NT2/D1 (cell line): ENCODE measurements around the gene NKD1.

ENCODE experiments used
- DNase-seq: peaks from one replicate; pipeline ENCODE4 v3.0.0-alpha.2; 2011; ENCODE audit warnings: low read depth, low spot score
- H3K27me3 ChIP-seq: 2 replicates; pipeline ENCODE4 v1.6.0; 2011; ENCODE audit warnings: mild to moderate bottlenecking; ENCODE audit not compliant: insufficient read length, insufficient read depth
- H3K36me3 ChIP-seq: 2 replicates; pipeline ENCODE4 v1.6.1; 2011; ENCODE audit warnings: mild to moderate bottlenecking, low read length, mixed read lengths; ENCODE audit not compliant: insufficient read depth, insufficient read length
- H3K4me1 ChIP-seq: 2 replicates; pipeline ENCODE4 v1.5.1; 2011; ENCODE audit not compliant: insufficient read depth, insufficient read length
- H3K4me3 ChIP-seq: 2 replicates; pipeline ENCODE4 v1.5.1; 2011; ENCODE audit warnings: low read depth; ENCODE audit not compliant: insufficient read length
- H3K9ac ChIP-seq: 2 replicates; pipeline ENCODE4 v1.6.0; 2011; ENCODE audit warnings: low read depth; ENCODE audit not compliant: insufficient read length
- H3K9me3 ChIP-seq: 2 replicates; pipeline ENCODE4 v1.5.1; 2011; ENCODE audit warnings: mild to moderate bottlenecking, low read length; ENCODE audit not compliant: insufficient read depth
- SUZ12 ChIP-seq: IDR thresholded peaks from 2 replicates; pipeline ENCODE4 v1.6.1; 2011; ENCODE audit not compliant: insufficient read length, insufficient read depth; ENCODE audit errors: extremely low read depth
- YY1 ChIP-seq: IDR thresholded peaks from 2 replicates; pipeline ENCODE4 v1.6.1; 2011; ENCODE audit not compliant: insufficient read length, insufficient read depth
- ZNF274 ChIP-seq: IDR thresholded peaks from 2 replicates; pipeline ENCODE4 v1.6.1; 2011; ENCODE audit warnings: mild to moderate bottlenecking, low read depth, low read length

NKD1 gene

DNA sequence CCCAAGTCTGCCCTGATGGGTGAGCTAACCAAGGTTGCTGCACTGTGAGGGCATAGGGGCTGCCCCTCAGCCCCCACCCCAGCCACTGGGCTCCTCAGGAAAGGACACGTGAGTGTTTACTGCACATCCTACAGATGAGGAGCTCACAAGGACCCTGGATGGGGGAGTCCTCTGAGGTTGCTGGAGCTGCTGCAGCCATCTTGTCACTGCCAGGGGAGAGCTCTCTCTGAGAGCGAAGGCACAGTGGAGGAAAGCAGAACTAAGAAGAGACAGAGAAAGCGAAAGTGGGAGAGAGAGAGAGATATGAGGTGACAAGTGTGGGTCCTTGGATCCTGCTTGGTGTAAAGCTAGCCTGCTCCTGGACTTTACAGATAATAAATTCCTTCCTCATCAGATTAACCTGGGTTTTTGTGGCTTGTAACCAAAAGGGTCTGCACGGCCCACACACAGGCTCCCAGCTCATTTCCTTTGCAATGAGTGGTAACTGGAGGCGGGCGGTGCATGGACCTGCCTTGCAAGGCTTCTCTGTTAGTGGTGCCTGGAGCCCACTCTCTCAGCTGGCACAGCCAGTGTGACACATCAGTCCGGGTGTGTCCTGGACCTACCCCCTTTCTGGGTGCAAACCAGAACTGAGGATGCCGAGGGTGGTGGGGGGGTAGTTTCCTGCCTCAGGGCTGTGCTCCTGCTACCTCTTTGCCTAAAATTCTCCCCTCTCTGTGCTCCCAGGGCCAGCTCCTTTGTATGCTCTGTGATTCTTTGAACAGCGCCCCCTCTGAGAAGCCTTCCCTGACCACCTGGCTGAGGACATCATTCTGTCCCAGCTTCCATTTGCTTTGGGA lies 118.7 kb downstream of the NKD1 start:
- peaks cover 26% of the 10 kb centered on the region for H3K9me3 ChIP-seq
- no peak overlapping the region for H3K4me3 ChIP-seq
- no peaks in the 10 kb centered on the region for H3K4me1 ChIP-seq
- TF ChIP-seq ZNF274 (no peak), SUZ12 (no peak), YY1 (no peak)
- H3K36me3 ChIP-seq, result no peaks in the 10 kb centered on the region
- peaks cover 7% of the 10 kb centered on the region for H3K27me3 ChIP-seq
- DNase-seq, result no peak
- H3K9ac ChIP-seq, result no peak overlapping the region

- TF ChIP-seq YY1 (no peak), ZNF274 (no peak)
- H3K9ac ChIP-seq, result no peak overlapping the region
- no peak overlapping the region for H3K4me3 ChIP-seq
- peaks cover 7% of the 10 kb centered on the region for H3K27me3 ChIP-seq
- H3K4me1 ChIP-seq, result no peaks in the 10 kb centered on the region
- H3K36me3 ChIP-seq, result no peaks in the 10 kb centered on the region
- DNase-seq, result no peak
- peaks cover 28% of the 10 kb centered on the region for H3K9me3 ChIP-seq
Observed at GRCh38 chr16:50667497-50668367, 119.5 kb downstream of the NKD1 start.

- H3K36me3 ChIP-seq, result no peaks in the 10 kb centered on the region
- H3K27me3 ChIP-seq, result peaks cover 7% of the 10 kb centered on the region
- peaks cover 35% of the 10 kb centered on the region for H3K9me3 ChIP-seq
- no peak overlapping the region for H3K9ac ChIP-seq
- DNase-seq, result no peak
- H3K4me3 ChIP-seq, result no peak overlapping the region
- TF ChIP-seq SUZ12 (no peak), ZNF274 (no peak), YY1 (no peak)
- H3K4me1 ChIP-seq, result no peaks in the 10 kb centered on the region
Observed at GRCh38 chr16:50668368-50669008, 120.3 kb downstream of the NKD1 start.

DNA sequence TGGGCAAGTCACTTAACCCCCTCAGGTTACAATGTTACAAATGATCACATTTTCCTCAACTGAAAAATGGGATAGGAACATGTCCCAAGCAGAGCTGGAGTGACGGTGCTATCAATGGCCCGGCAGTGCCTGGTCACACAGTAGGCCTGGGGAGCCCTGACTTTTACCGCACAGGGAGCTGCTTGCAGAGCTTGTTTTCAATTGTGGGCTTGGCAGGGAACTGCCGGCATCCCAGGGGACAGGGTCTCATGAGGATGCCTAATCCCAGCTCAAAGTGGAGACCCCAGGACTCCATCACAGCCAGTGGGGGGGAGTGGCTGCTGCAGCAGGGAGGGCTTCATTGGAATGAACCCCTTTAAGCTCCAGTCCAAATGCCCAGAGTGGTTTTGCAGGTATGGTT lies 121.5 kb downstream of the NKD1 start:
- TF ChIP-seq ZNF274, result no peak
- TF ChIP-seq YY1, result no peak
- TF ChIP-seq SUZ12, result no peak

GRCh38 chr16:50670476-50670875 lies 122.3 kb downstream of the NKD1 start:
- H3K4me1 ChIP-seq, result no peaks in the 10 kb centered on the region
- H3K4me3 ChIP-seq, result no peak overlapping the region
- no peak for TF ChIP-seq YY1
- TF ChIP-seq ZNF274, result no peak
- TF ChIP-seq SUZ12, result no peak
- no peak overlapping the region for H3K9ac ChIP-seq
- peaks cover 28% of the 10 kb centered on the region for H3K9me3 ChIP-seq
- no peaks in the 10 kb centered on the region for H3K27me3 ChIP-seq
- H3K36me3 ChIP-seq, result no peaks in the 10 kb centered on the region
- no peak for DNase-seq

More for the DNA sequence above, 121.5 kb downstream of the NKD1 start:
- Histone ChIP-seq H3K4me1 (no peaks in the 10 kb centered on the region), H3K4me3 (no peak overlapping the region), H3K36me3 (no peaks in the 10 kb centered on the region), H3K9ac (no peak overlapping the region), H3K9me3 (peaks cover 28% of the 10 kb centered on the region), H3K27me3 (peaks cover 3% of the 10 kb centered on the region)
- DNase-seq, result no peak

DNA sequence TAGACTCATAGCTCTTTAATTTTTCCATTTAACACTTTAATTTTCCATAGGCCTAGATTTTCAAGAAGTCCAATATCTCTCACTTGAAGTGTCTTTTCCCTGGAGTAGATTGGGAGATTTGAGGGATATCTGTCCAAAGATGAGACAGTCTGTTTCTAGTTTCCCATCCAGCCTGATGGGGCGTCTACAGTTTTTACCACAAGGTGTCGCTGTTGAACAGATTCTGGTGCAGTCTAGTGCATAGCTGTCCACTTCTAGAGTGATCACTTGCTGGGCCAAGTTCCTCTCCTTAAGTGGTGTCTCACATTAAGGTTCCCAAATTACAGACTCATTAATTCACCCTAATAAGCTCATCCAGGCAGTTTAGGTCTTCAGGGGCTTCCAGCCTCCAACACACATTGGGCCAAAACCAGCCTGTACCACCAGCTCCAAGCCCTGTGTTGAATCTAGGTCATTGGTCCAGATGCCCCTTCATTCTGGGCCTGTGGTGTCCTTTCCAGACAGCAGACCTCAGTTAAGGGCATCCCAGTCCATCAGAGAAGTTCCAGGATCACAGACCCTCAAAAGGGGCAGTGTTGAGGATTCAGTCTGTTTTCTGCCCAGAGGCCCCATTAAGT lies 123.6 kb downstream of the NKD1 start:
- H3K4me3 ChIP-seq, result no peak overlapping the region
- no peaks in the 10 kb centered on the region for H3K36me3 ChIP-seq
- TF ChIP-seq ZNF274 (no peak), YY1 (no peak), SUZ12 (no peak)
- H3K9me3 ChIP-seq, result peaks cover 28% of the 10 kb centered on the region
- peak; percentile 46 for DNase-seq
- H3K9ac ChIP-seq, result no peak overlapping the region
- H3K27me3 ChIP-seq, result no peaks in the 10 kb centered on the region
- H3K4me1 ChIP-seq, result no peaks in the 10 kb centered on the region
